Stimulated activated CD4-positive, alpha-beta T cell treated with anti-CD3 and anti-CD28 coated beads, Interleukin-12 subunit alpha, Interleukin-12 subunit beta, amount 100 ng/mL, for 48 hours (primary cell): ENCODE data around the gene UBE2R2.
"Not testable (repeated sequence)": the region's sequence is repeated elsewhere in the genome, so short reads cannot be mapped to it uniquely, and the experiment has no call there.

ENCODE experiments used
- DNase-seq, 3 donors: peaks; one replicate each; pipeline ENCODE4 v3.0.0-alpha.2; 2020; ENCODE audit warnings: low read depth in 2 of 3, low spot score in 1 of 3

Gene UBE2R2

GRCh38 chr9:33924978-33925797 lies 108.2 kb downstream of the UBE2R2 start:
- DNase-seq = peak in 1 of 3 donors; percentile 13

GRCh38 chr9:33926746-33927485 lies 110.0 kb downstream of the UBE2R2 start:
- no peak for DNase-seq

- DNase-seq = no peak
Observed at GRCh38 chr9:33927694-33928093, 110.7 kb downstream of the UBE2R2 start.

GRCh38 chr9:33931326-33931725 lies 114.4 kb downstream of the UBE2R2 start:
- DNase-seq = no peak

GRCh38 chr9:33932078-33932807 lies 115.3 kb downstream of the UBE2R2 start:
- DNase-seq = no peak

- no peak for DNase-seq
Observed at GRCh38 chr9:33934188-33934878, 117.4 kb downstream of the UBE2R2 start.

- DNase-seq = no peak
Observed at GRCh38 chr9:33939924-33940874, 123.2 kb downstream of the UBE2R2 start.

GRCh38 chr9:33942471-33943083 lies 125.6 kb downstream of the UBE2R2 start:
- no peak for DNase-seq

- DNase-seq = no peak
Observed at GRCh38 chr9:33943389-33943788, 126.4 kb downstream of the UBE2R2 start.

- DNase-seq = no peak
Observed at GRCh38 chr9:33946779-33947535, 130.0 kb downstream of the UBE2R2 start.

GRCh38 chr9:33950371-33950770 lies 133.4 kb downstream of the UBE2R2 start:
- DNase-seq = no peak

- no peak for DNase-seq
Observed at GRCh38 chr9:33952066-33952465, 135.1 kb downstream of the UBE2R2 start.

- DNase-seq = no peak
Observed at GRCh38 chr9:33956544-33956943, 139.6 kb downstream of the UBE2R2 start.

GRCh38 chr9:33959725-33960124 lies 142.8 kb downstream of the UBE2R2 start:
- DNase-seq = no peak

GRCh38 chr9:33962468-33962867 lies 145.5 kb downstream of the UBE2R2 start:
- not testable (repeated sequence) for DNase-seq

GRCh38 chr9:33964086-33964768 lies 147.3 kb downstream of the UBE2R2 start:
- no peak for DNase-seq
